ENCODE measurements around the gene STYX.

The STYX gene

DNA sequence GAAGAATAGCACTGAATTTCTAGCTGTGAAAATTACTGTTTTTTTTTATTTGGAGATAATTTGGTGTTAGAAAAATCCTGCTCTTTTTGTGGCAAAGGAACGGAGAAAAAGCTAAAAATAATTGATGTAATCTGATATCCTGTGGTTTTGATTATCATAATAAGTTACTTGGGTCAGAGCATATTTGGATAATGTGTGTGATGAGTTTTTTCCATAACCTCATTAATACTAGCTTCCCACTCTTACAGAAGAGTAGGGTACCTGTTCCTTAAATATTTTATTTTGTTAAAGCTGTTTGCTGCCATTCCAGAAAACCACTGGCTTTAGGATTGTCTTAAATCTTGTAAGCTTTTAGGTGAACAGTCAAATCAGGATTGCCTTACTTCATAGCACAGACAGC, 18.3 kb upstream of the STYX start:
- no peak overlapping the region for H2BK15ac ChIP-seq (ENCODE audit: low read depth, poor library complexity, severe bottlenecking)
- no peaks in the 10 kb centered on the region for H3K27me3 ChIP-seq (ENCODE audit: control insufficient read depth in 1 of 2, insufficient read depth in 1 of 2, low read length in 2 of 2)
- no peak overlapping the region for H3K4ac ChIP-seq (ENCODE audit: low read depth in 1 of 2, low read length in 2 of 2)
- no peak overlapping the region for H3K4me2 ChIP-seq (ENCODE audit: low read length, poor library complexity, severe bottlenecking)
- no peak overlapping the region for H4K8ac ChIP-seq (ENCODE audit: low read length)
- H2BK5ac ChIP-seq (ENCODE audit: low read depth, low read length, poor library complexity, severe bottlenecking) = no peak overlapping the region
- H2BK12ac ChIP-seq (ENCODE audit: low read length in 2 of 2) = no peak overlapping the region
- no peak overlapping the region for H2BK120ac ChIP-seq (ENCODE audit: low read depth, low read length)
- H3K4me3 ChIP-seq (ENCODE audit: insufficient read depth in 1 of 2, low read depth in 1 of 2, low read length in 2 of 2) = no peak overlapping the region
- no peak for DNase-seq
- H3K14ac ChIP-seq (ENCODE audit: low read length in 2 of 2) = no peak overlapping the region
- H2AK5ac ChIP-seq (ENCODE audit: low read length, severe bottlenecking) = no peak overlapping the region
- no peak overlapping the region for H3K27ac ChIP-seq (ENCODE audit: low read length, poor library complexity, severe bottlenecking)
- H3K9ac ChIP-seq (ENCODE audit: low read length) = peak overlapping the region; percentile 10
- H3K9me3 ChIP-seq (ENCODE audit: control insufficient read depth, low read length) = no peaks in the 10 kb centered on the region
- no peak overlapping the region for H4K91ac ChIP-seq (ENCODE audit: low read length)
- peaks cover 13% of the 10 kb centered on the region for H3K79me1 ChIP-seq (replicated peaks; ENCODE audit: low read length, poor library complexity, severe bottlenecking)
- H2AFZ ChIP-seq (ENCODE audit: low read depth, low read length) = no peak overlapping the region
- H3K36me3 ChIP-seq (ENCODE audit: control insufficient read depth in 1 of 2, insufficient read depth in 2 of 2, low read depth in 1 of 2, low read length in 2 of 2) = peaks cover 23 to 79% of the 10 kb centered on the region in 2 experiments
- H3K18ac ChIP-seq (ENCODE audit: low read depth in 1 of 2, low read length in 2 of 2) = no peak overlapping the region
- WGBS = 67% methylated on average over 1 of the region's 1 CpG
- no peak overlapping the region for H3K23ac ChIP-seq (ENCODE audit: low read length in 2 of 2)
- H3K4me1 ChIP-seq (ENCODE audit: control insufficient read depth, insufficient read depth, low read depth, low read length) = no peaks in the 10 kb centered on the region

DNA sequence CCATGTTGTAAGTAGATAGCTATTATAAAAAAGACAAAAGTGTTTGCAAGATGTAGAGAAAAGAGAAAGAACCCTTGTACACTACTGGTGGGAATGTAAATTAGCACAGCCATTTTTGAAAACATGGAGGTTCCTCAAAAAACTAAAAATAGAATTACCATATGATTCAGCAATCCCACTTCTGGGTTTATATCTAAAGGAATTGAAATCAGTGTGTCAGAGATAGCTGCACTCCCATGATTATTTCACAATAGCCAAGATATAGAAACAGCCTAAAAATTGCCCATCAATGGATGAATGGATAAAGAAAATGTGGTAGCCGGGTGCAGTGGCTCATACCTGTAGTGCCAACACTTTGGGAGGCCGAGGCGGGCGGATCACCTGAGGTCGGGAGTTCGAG, 13.8 kb upstream of the STYX start:
- H3K4me2 ChIP-seq (ENCODE audit: low read length, poor library complexity, severe bottlenecking) = no peak overlapping the region
- no peak overlapping the region for H2AFZ ChIP-seq (ENCODE audit: low read depth, low read length)
- no peak overlapping the region for H3K4me3 ChIP-seq (ENCODE audit: insufficient read depth in 1 of 2, low read depth in 1 of 2, low read length in 2 of 2)
- DNase-seq = no peak
- no peaks in the 10 kb centered on the region for H3K9me3 ChIP-seq (ENCODE audit: control insufficient read depth, low read length)
- no peak overlapping the region for H3K4ac ChIP-seq (ENCODE audit: low read depth in 1 of 2, low read length in 2 of 2)
- H4K91ac ChIP-seq (ENCODE audit: low read length) = no peak overlapping the region
- no peak overlapping the region for H2BK120ac ChIP-seq (ENCODE audit: low read depth, low read length)
- H3K4me1 ChIP-seq (ENCODE audit: control insufficient read depth, insufficient read depth, low read depth, low read length) = no peaks in the 10 kb centered on the region
- 100% methylated on average over 3 of the region's 6 CpGs for WGBS
- no peak overlapping the region for H3K27ac ChIP-seq (ENCODE audit: low read length, poor library complexity, severe bottlenecking)
- no peak overlapping the region for H2AK5ac ChIP-seq (ENCODE audit: low read length, severe bottlenecking)
- no peak overlapping the region for H2BK15ac ChIP-seq (ENCODE audit: low read depth, poor library complexity, severe bottlenecking)
- peaks cover 37 to 95% of the 10 kb centered on the region in 2 experiments for H3K36me3 ChIP-seq (ENCODE audit: control insufficient read depth in 1 of 2, insufficient read depth in 2 of 2, low read depth in 1 of 2, low read length in 2 of 2)
- H4K8ac ChIP-seq (ENCODE audit: low read length) = no peak overlapping the region
- H3K27me3 ChIP-seq (ENCODE audit: control insufficient read depth in 1 of 2, insufficient read depth in 1 of 2, low read length in 2 of 2) = no peaks in the 10 kb centered on the region
- H2BK12ac ChIP-seq (ENCODE audit: low read length in 2 of 2) = no peak overlapping the region
- no peak overlapping the region for H3K9ac ChIP-seq (ENCODE audit: low read length)
- no peak overlapping the region for H3K14ac ChIP-seq (ENCODE audit: low read length in 2 of 2)
- H3K79me1 ChIP-seq (replicated peaks; ENCODE audit: low read length, poor library complexity, severe bottlenecking) = peaks cover 18% of the 10 kb centered on the region
- H2BK5ac ChIP-seq (ENCODE audit: low read depth, low read length, poor library complexity, severe bottlenecking) = no peak overlapping the region
- no peak overlapping the region for H3K18ac ChIP-seq (ENCODE audit: low read depth in 1 of 2, low read length in 2 of 2)
- no peak overlapping the region for H3K23ac ChIP-seq (ENCODE audit: low read length in 2 of 2)

DNA sequence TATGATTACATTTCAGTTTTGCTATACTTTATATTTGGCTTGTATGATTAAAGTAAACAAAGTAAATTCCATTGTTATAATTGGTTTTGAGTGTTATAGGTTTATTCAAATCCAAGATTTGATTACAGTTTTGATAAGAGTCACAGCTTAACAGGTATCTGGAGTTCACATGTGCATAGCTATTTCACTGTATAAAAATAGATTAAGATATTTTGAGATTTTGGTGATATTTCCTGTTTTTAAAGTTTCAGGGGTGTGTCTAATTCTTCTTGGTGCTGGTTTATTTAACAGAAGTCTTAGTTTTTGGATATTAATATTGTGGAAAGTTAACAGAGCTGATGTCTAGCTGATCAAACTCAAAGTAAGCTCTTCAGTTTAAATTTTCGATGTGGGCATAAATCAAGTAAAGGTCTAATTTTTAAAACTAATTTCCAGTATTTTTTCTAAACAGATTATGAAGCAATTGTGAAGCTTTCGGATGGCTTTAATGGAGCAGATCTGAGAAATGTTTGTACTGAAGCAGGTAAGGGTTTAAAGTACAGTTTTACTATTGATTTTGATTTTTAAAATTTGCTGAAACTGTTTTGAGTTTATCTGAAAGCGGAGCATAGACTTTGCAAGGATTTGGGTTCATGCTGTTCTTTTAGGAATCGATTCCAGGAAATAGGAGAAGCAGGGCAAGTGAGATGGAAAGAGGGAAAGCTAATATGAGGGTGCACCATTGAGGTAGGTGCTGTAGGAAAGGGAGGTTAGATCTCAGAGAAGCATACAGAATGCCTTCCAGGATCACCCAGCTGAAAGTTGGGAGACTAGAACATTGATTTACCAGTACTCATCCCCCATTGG, 6.2 kb upstream of the STYX start:
- Histone ChIP-seq H3K4ac (ENCODE audit: low read depth in 1 of 2, low read length in 2 of 2) (no peak overlapping the region), H2AFZ (ENCODE audit: low read depth, low read length) (no peak overlapping the region), H4K8ac (ENCODE audit: low read length) (no peak overlapping the region), H2BK15ac (ENCODE audit: low read depth, poor library complexity, severe bottlenecking) (no peak overlapping the region), H3K27ac (ENCODE audit: low read length, poor library complexity, severe bottlenecking) (no peak overlapping the region), H3K79me1 (replicated peaks; ENCODE audit: low read length, poor library complexity, severe bottlenecking) (peaks cover 8% of the 10 kb centered on the region), H3K18ac (ENCODE audit: low read depth in 1 of 2, low read length in 2 of 2) (no peak overlapping the region), H3K23ac (ENCODE audit: low read length in 2 of 2) (no peak overlapping the region), H3K9me3 (ENCODE audit: control insufficient read depth, low read length) (no peaks in the 10 kb centered on the region), H3K4me1 (ENCODE audit: control insufficient read depth, insufficient read depth, low read depth, low read length) (no peaks in the 10 kb centered on the region), H3K4me3 (ENCODE audit: insufficient read depth in 1 of 2, low read depth in 1 of 2, low read length in 2 of 2) (no peak overlapping the region), H3K27me3 (ENCODE audit: control insufficient read depth in 1 of 2, insufficient read depth in 1 of 2, low read length in 2 of 2) (no peaks in the 10 kb centered on the region), H3K4me2 (ENCODE audit: low read length, poor library complexity, severe bottlenecking) (no peak overlapping the region), H2BK5ac (ENCODE audit: low read depth, low read length, poor library complexity, severe bottlenecking) (no peak overlapping the region), H2BK12ac (ENCODE audit: low read length in 2 of 2) (no peak overlapping the region), H3K9ac (ENCODE audit: low read length) (no peak overlapping the region), H2BK120ac (ENCODE audit: low read depth, low read length) (no peak overlapping the region), H3K36me3 (ENCODE audit: control insufficient read depth in 1 of 2, insufficient read depth in 2 of 2, low read depth in 1 of 2, low read length in 2 of 2) (peaks cover 22 to 97% of the 10 kb centered on the region in 2 experiments), H4K91ac (ENCODE audit: low read length) (no peak overlapping the region), H3K14ac (ENCODE audit: low read length in 2 of 2) (no peak overlapping the region), H2AK5ac (ENCODE audit: low read length, severe bottlenecking) (no peak overlapping the region)
- WGBS = 97% methylated on average over 3 of the region's 4 CpGs
- DNase-seq = no peak

DNA sequence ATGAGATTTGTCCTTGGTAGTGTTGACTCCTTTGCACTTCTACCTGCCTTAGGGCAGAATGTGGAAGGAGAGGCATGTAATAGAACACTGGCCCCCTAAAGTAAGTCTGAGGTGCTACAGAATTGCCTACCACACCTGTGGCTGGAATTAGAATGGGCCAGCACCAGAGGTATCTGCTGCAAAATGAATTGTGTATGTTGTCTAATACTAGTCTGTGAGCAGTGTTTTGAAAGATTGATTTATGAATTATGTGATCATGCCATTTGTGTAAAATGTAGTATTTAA, 5.7 kb upstream of the STYX start:
- no peak overlapping the region for H3K14ac ChIP-seq (ENCODE audit: low read length in 2 of 2)
- no peak overlapping the region for H3K18ac ChIP-seq (ENCODE audit: low read depth in 1 of 2, low read length in 2 of 2)
- peaks cover 8% of the 10 kb centered on the region for H3K79me1 ChIP-seq (replicated peaks; ENCODE audit: low read length, poor library complexity, severe bottlenecking)
- no peak overlapping the region for H2AK5ac ChIP-seq (ENCODE audit: low read length, severe bottlenecking)
- H3K4me1 ChIP-seq (ENCODE audit: control insufficient read depth, insufficient read depth, low read depth, low read length) = no peaks in the 10 kb centered on the region
- H3K27ac ChIP-seq (ENCODE audit: low read length, poor library complexity, severe bottlenecking) = no peak overlapping the region
- DNase-seq = no peak
- no peak overlapping the region for H3K9ac ChIP-seq (ENCODE audit: low read length)
- no peak overlapping the region for H3K4me2 ChIP-seq (ENCODE audit: low read length, poor library complexity, severe bottlenecking)
- no peaks in the 10 kb centered on the region for H3K27me3 ChIP-seq (ENCODE audit: control insufficient read depth in 1 of 2, insufficient read depth in 1 of 2, low read length in 2 of 2)
- H3K36me3 ChIP-seq (ENCODE audit: control insufficient read depth in 1 of 2, insufficient read depth in 2 of 2, low read depth in 1 of 2, low read length in 2 of 2) = peaks cover 26 to 95% of the 10 kb centered on the region in 2 experiments
- H3K23ac ChIP-seq (ENCODE audit: low read length in 2 of 2) = no peak overlapping the region
- no peaks in the 10 kb centered on the region for H3K9me3 ChIP-seq (ENCODE audit: control insufficient read depth, low read length)
- H2AFZ ChIP-seq (ENCODE audit: low read depth, low read length) = no peak overlapping the region
- no peak overlapping the region for H2BK12ac ChIP-seq (ENCODE audit: low read length in 2 of 2)
- no peak overlapping the region for H2BK120ac ChIP-seq (ENCODE audit: low read depth, low read length)
- H3K4ac ChIP-seq (ENCODE audit: low read depth in 1 of 2, low read length in 2 of 2) = no peak overlapping the region
- no peak overlapping the region for H2BK15ac ChIP-seq (ENCODE audit: low read depth, poor library complexity, severe bottlenecking)
- H4K8ac ChIP-seq (ENCODE audit: low read length) = no peak overlapping the region
- no peak overlapping the region for H4K91ac ChIP-seq (ENCODE audit: low read length)
- H2BK5ac ChIP-seq (ENCODE audit: low read depth, low read length, poor library complexity, severe bottlenecking) = no peak overlapping the region
- H3K4me3 ChIP-seq (ENCODE audit: insufficient read depth in 1 of 2, low read depth in 1 of 2, low read length in 2 of 2) = no peak overlapping the region
